Measurements from ENCODE around the gene CHRND.

Gene CHRND

DNA sequence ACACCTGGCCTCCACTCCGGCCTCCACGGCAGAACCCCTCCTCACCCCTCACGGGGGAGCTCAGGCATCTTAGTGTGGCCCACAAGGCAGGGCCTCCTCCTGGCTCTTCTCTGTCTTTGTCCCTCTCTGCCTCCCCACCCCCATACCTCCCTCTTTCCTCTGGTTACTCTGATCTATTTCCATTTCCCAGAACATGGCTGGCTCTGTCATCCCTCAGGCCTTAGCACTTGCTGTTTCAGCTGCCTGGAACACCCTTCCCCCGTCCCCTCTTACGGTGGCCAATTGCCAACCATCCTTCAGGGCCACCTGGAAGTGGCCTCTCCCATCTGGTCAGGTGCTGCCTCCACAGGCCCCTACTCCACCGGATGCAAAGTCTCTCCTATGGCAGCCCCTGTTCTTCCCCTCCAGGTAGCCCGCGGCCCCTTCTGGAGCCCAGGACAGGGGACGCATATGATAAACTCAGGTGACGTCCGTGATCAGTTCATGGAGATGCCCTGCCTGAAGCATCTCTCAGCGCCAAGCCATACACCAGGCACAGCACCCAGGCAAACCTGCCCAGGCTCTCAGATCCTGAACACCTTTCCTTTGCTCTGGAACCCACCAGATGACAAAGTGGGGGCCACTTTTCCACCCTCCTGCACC is 34.7 kb upstream of the CHRND start:
- Histone ChIP-seq H3K9ac (ENCODE audit: low read length) (no peak overlapping the region), H3K27me3 (ENCODE audit: low read depth, low read length) (no peaks in the 10 kb centered on the region), H2AFZ (ENCODE audit: low read depth, low read length) (no peak overlapping the region), H3K36me3 (replicated peaks; ENCODE audit: low read depth, low read length) (no peaks in the 10 kb centered on the region), H4K20me1 (ENCODE audit: insufficient read depth, low read length) (no peaks in the 10 kb centered on the region), H3K27ac (ENCODE audit: low read length) (no peak overlapping the region), H3K79me2 (ENCODE audit: low read length) (no peaks in the 10 kb centered on the region), H3K9me3 (ENCODE audit: insufficient read depth, low read length) (no peaks in the 10 kb centered on the region), H3K4me2 (ENCODE audit: low read length) (no peak overlapping the region), H3K4me1 (ENCODE audit: low read length) (no peaks in the 10 kb centered on the region), H3K4me3 (ENCODE audit: low read length) (no peak overlapping the region)
- TF ChIP-seq CTCF (IDR thresholded peaks at IDR 0.05; ENCODE audit: low read depth, low read length) (no peak), EZH2phosphoT487 (IDR thresholded peaks at IDR 0.05; ENCODE audit: low read depth) (no peak)

- TF ChIP-seq EZH2phosphoT487 (IDR thresholded peaks at IDR 0.05; ENCODE audit: low read depth) (no peak), CTCF (IDR thresholded peaks at IDR 0.05; ENCODE audit: low read depth, low read length) (no peak)
- Histone ChIP-seq H3K27me3 (ENCODE audit: low read depth, low read length) (no peaks in the 10 kb centered on the region), H3K27ac (ENCODE audit: low read length) (no peak overlapping the region), H3K9me3 (ENCODE audit: insufficient read depth, low read length) (no peaks in the 10 kb centered on the region), H3K36me3 (replicated peaks; ENCODE audit: low read depth, low read length) (no peaks in the 10 kb centered on the region), H2AFZ (ENCODE audit: low read depth, low read length) (no peak overlapping the region), H3K4me2 (ENCODE audit: low read length) (no peak overlapping the region), H3K4me1 (ENCODE audit: low read length) (no peaks in the 10 kb centered on the region), H3K9ac (ENCODE audit: low read length) (no peak overlapping the region), H3K4me3 (ENCODE audit: low read length) (no peak overlapping the region), H3K79me2 (ENCODE audit: low read length) (no peaks in the 10 kb centered on the region), H4K20me1 (ENCODE audit: insufficient read depth, low read length) (no peaks in the 10 kb centered on the region)
These were observed 33.6 kb upstream of the CHRND start for GRCh38 chr2:232492236-232492848.

GRCh38 chr2:232492963-232493700 is 32.8 kb upstream of the CHRND start:
- no peaks in the 10 kb centered on the region for H3K36me3 ChIP-seq (replicated peaks; ENCODE audit: low read depth, low read length)
- no peak overlapping the region for H3K27ac ChIP-seq (ENCODE audit: low read length)
- no peak overlapping the region for H3K4me2 ChIP-seq (ENCODE audit: low read length)
- no peak overlapping the region for H2AFZ ChIP-seq (ENCODE audit: low read depth, low read length)
- no peak overlapping the region for H3K4me3 ChIP-seq (ENCODE audit: low read length)
- no peaks in the 10 kb centered on the region for H3K79me2 ChIP-seq (ENCODE audit: low read length)
- no peak overlapping the region for H3K9ac ChIP-seq (ENCODE audit: low read length)
- no peak for TF ChIP-seq CTCF (IDR thresholded peaks at IDR 0.05; ENCODE audit: low read depth, low read length)
- no peak for TF ChIP-seq EZH2phosphoT487 (IDR thresholded peaks at IDR 0.05; ENCODE audit: low read depth)
- no peaks in the 10 kb centered on the region for H3K4me1 ChIP-seq (ENCODE audit: low read length)
- H3K27me3 ChIP-seq (ENCODE audit: low read depth, low read length), result no peaks in the 10 kb centered on the region
- H3K9me3 ChIP-seq (ENCODE audit: insufficient read depth, low read length), result no peaks in the 10 kb centered on the region
- no peaks in the 10 kb centered on the region for H4K20me1 ChIP-seq (ENCODE audit: insufficient read depth, low read length)

DNA sequence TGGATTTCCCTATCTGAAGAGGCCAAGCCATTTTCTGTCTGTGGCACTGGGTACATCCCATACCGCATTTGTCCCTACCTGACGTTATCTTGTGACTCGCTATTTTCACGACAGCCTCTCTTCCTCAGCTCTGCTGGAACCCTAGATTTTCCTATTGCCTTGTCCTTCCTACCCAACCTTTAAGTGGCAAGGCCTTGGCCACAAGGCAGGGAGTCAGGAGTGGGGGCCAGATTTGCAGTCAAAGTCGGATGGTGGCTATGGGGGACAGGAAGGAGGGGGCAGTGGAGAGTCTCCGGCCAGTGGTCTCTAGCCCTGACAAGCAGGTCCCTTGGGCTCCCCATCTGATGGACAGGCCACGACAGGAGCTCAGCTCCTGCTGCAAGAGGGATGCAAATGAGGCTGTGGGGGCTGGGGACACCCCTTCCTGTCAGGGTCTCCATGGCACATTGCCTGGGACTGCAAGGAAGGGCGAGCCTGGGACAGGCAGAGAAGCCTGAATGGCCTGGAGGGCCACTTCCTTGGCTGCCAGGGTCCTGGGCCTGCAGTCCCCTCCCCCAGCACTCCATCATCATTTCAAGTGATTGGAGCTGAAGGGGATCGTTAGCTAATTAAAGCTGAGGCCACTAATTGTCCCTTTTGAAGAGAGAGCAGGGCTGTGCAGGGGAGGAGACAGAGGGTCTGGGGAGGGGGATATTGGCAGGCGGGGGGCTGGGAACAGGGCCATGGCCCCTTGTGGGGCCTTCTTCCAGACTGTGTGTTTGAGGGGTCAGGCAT is 32.1 kb upstream of the CHRND start:
- no peak overlapping the region for H3K9ac ChIP-seq (ENCODE audit: low read length)
- no peaks in the 10 kb centered on the region for H3K36me3 ChIP-seq (replicated peaks; ENCODE audit: low read depth, low read length)
- H3K4me2 ChIP-seq (ENCODE audit: low read length), result no peak overlapping the region
- no peaks in the 10 kb centered on the region for H4K20me1 ChIP-seq (ENCODE audit: insufficient read depth, low read length)
- no peaks in the 10 kb centered on the region for H3K27me3 ChIP-seq (ENCODE audit: low read depth, low read length)
- H3K4me1 ChIP-seq (ENCODE audit: low read length), result no peaks in the 10 kb centered on the region
- no peak overlapping the region for H3K27ac ChIP-seq (ENCODE audit: low read length)
- no peak for TF ChIP-seq CTCF (IDR thresholded peaks at IDR 0.05; ENCODE audit: low read depth, low read length)
- TF ChIP-seq EZH2phosphoT487 (IDR thresholded peaks at IDR 0.05; ENCODE audit: low read depth), result no peak
- no peaks in the 10 kb centered on the region for H3K9me3 ChIP-seq (ENCODE audit: insufficient read depth, low read length)
- H3K4me3 ChIP-seq (ENCODE audit: low read length), result no peak overlapping the region
- H2AFZ ChIP-seq (ENCODE audit: low read depth, low read length), result no peak overlapping the region
- no peaks in the 10 kb centered on the region for H3K79me2 ChIP-seq (ENCODE audit: low read length)

All from OCI-LY3 (cell line).